ENCODE measurements around the gene FADS2. TPM values are rescaled to one million over a fixed set of nuclear protein-coding genes. Genes with fewer than 3 reads are reported as not detected.

Gene FADS2
- total RNA-seq, 1 donor from 2014 or later: 208 TPM

- DNase-seq (ENCODE audit: extremely low read depth, low read depth, low spot score): no peak
Observed at GRCh38 chr11:61883327-61883726, 55.2 kb downstream of the FADS2 start.

GRCh38 chr11:61883947-61884346, 55.8 kb downstream of the FADS2 start:
- DNase-seq (ENCODE audit: extremely low read depth, low read depth, low spot score): no peak

GRCh38 chr11:61885166-61885778, 57.2 kb downstream of the FADS2 start:
- no peak for DNase-seq (ENCODE audit: extremely low read depth, low read depth, low spot score)

- no peak for DNase-seq (ENCODE audit: extremely low read depth, low read depth, low spot score)
Observed at GRCh38 chr11:61885784-61886580, 57.9 kb downstream of the FADS2 start.

- no peak for DNase-seq (ENCODE audit: extremely low read depth, low read depth, low spot score)
Observed at GRCh38 chr11:61886643-61887042, 58.5 kb downstream of the FADS2 start.

- peak; percentile 91 for DNase-seq (ENCODE audit: extremely low read depth, low read depth, low spot score)
Observed at GRCh38 chr11:61887839-61888494, 59.9 kb downstream of the FADS2 start.

- DNase-seq (ENCODE audit: extremely low read depth, low read depth, low spot score): no peak
Observed at GRCh38 chr11:61888590-61888989, 60.5 kb downstream of the FADS2 start.

GRCh38 chr11:61889831-61890230, 61.7 kb downstream of the FADS2 start:
- no peak for DNase-seq (ENCODE audit: extremely low read depth, low read depth, low spot score)

GRCh38 chr11:61890529-61891330, 62.6 kb downstream of the FADS2 start:
- DNase-seq (ENCODE audit: extremely low read depth, low read depth, low spot score): no peak

GRCh38 chr11:61891331-61892084, 63.4 kb downstream of the FADS2 start, which contains the start of gene FADS3:
FADS3 (minus strand) TSS chr11:61891545; CDS start chr11:61891381, 164 bp downstream.
- no peak for DNase-seq (ENCODE audit: extremely low read depth, low read depth, low spot score)

GRCh38 chr11:61892085-61892370, 63.9 kb downstream of the FADS2 start:
- DNase-seq (ENCODE audit: extremely low read depth, low read depth, low spot score): no peak

- DNase-seq (ENCODE audit: extremely low read depth, low read depth, low spot score): no peak
Observed at GRCh38 chr11:61893981-61894380, 65.9 kb downstream of the FADS2 start.

- DNase-seq (ENCODE audit: extremely low read depth, low read depth, low spot score): no peak
Observed at GRCh38 chr11:61895046-61895717, 67.1 kb downstream of the FADS2 start.

GRCh38 chr11:61895718-61896059, 67.6 kb downstream of the FADS2 start:
- no peak for DNase-seq (ENCODE audit: extremely low read depth, low read depth, low spot score)

GRCh38 chr11:61896665-61897386, 68.7 kb downstream of the FADS2 start:
- DNase-seq (ENCODE audit: extremely low read depth, low read depth, low spot score): no peak

GRCh38 chr11:61897387-61898246, 69.5 kb downstream of the FADS2 start:
- DNase-seq (ENCODE audit: extremely low read depth, low read depth, low spot score): no peak

- no peak for DNase-seq (ENCODE audit: extremely low read depth, low read depth, low spot score)
Observed at GRCh38 chr11:61898247-61898582, 70.1 kb downstream of the FADS2 start.

- DNase-seq (ENCODE audit: extremely low read depth, low read depth, low spot score): no peak
Observed at GRCh38 chr11:61899146-61899841, 71.2 kb downstream of the FADS2 start.
